ENCODE data around the gene MED27. TPM values are rescaled to one million over a fixed set of nuclear protein-coding genes. Genes with fewer than 3 reads are reported as not detected.

Gene MED27
- total and polyA plus RNA-seq, 2 of the 8 experiments (the other 6 are each of a cell fraction or from before 2014, with no cell fraction given): 29.9 to 56.5 TPM

- no peak overlapping the region for H3K27ac ChIP-seq (ENCODE audit: low read depth, low read length)
- H3K4ac ChIP-seq (replicated peaks; ENCODE audit: insufficient read length, low read depth, low read length): no peak overlapping the region
- CTCF ChIA-PET (ENCODE audit: partially characterized antibody): interaction anchor here (0.9 to 3.1 kb wide), 13 partner anchors 9 to 458 kb away, joined by 3 to 17 read pairs (median 4); no protein-coding TSS in a partner anchor
Measured at GRCh38 chr9:131810351-131811170, 269.1 kb downstream of the MED27 start.

More at GRCh38 chr9:131810351-131811170, 269.1 kb downstream of the MED27 start:
- no peak for DNase-seq (ENCODE audit: low read depth in 1 of 2, low spot score in 2 of 2)
- no peak overlapping the region for H3K56ac ChIP-seq (replicated peaks; ENCODE audit: insufficient read length, low read depth, low read length)
- no peaks in the 10 kb centered on the region for H4K20me1 ChIP-seq (replicated peaks in 1 of 2; ENCODE audit: control insufficient read depth in 1 of 2, insufficient read depth in 2 of 2, low read length in 2 of 2)
- 84% methylated on average over 23 of the region's 23 CpGs; no CpG with 5 or more reads in 1 of the 2 experiments for WGBS, 2 experiments (ENCODE audit: extremely low coverage in 1 of 2, insufficient coverage in 1 of 2, insufficient read length in 1 of 2, insufficient replicate concordance in 2 of 2, low coverage in 1 of 2, low lambda C conversion rate in 2 of 2, missing lambda C conversion rate in 1 of 2)
- H3K14ac ChIP-seq (ENCODE audit: insufficient read length): no peak overlapping the region
- H3K4me3 ChIP-seq (ENCODE audit: extremely low read depth in 1 of 4, insufficient read depth in 2 of 4, low read depth in 3 of 4, low read length in 4 of 4): no peak overlapping the region
- H3K23me2 ChIP-seq (ENCODE audit: low read depth, low read length): no peaks in the 10 kb centered on the region; the same call in 1 of the 2 replicates
- H3K79me1 ChIP-seq (ENCODE audit: low read depth, low read length): no peaks in the 10 kb centered on the region
- no peaks in the 10 kb centered on the region for H3K79me2 ChIP-seq (ENCODE audit: control insufficient read depth in 1 of 2, insufficient read depth in 2 of 2, low read length in 2 of 2)
- TF ChIP-seq CTCF (IDR thresholded peaks at IDR 0.05; ENCODE audit: control extremely low read depth in 1 of 3, insufficient read depth in 1 of 3, low read depth in 1 of 3, low read length in 3 of 3): peak in 2 of 3 experiments; percentile 20 to 27; a peak in 2 of 4 replicates
- TF ChIP-seq, protein P1, sequence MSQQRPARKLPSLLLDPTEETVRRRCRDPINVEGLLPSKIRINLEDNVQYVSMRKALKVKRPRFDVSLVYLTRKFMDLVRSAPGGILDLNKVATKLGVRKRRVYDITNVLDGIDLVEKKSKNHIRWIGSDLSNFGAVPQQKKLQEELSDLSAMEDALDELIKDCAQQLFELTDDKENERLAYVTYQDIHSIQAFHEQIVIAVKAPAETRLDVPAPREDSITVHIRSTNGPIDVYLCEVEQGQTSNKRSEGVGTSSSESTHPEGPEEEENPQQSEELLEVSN (IDR thresholded peaks at IDR 0.05): no peak
- no peak overlapping the region for H3K4me2 ChIP-seq (ENCODE audit: insufficient read depth in 1 of 2, low read depth in 2 of 2, low read length in 2 of 2)
- no peak overlapping the region; the same call in 1 of the 2 replicates for H2BK15ac ChIP-seq (ENCODE audit: low read length)
- H3K27me3 ChIP-seq (replicated peaks in 1 of 4; ENCODE audit: control insufficient read depth in 3 of 4, extremely low read depth in 1 of 4, insufficient read depth in 3 of 4, low read length in 3 of 4): no peaks in the 10 kb centered on the region
- no peak for FAIRE-seq
- H2AFZ ChIP-seq (ENCODE audit: low read length): no peak overlapping the region
- no peak overlapping the region for H3K18ac ChIP-seq (ENCODE audit: extremely low read depth, low read length)
- H4K8ac ChIP-seq (ENCODE audit: extremely low read depth, insufficient read depth, low read length): no peak overlapping the region
- H2AK5ac ChIP-seq (ENCODE audit: low read depth, low read length): no peak overlapping the region; the same call in 1 of the 2 replicates
- no peak overlapping the region for H2BK120ac ChIP-seq (replicated peaks; ENCODE audit: low read depth, low read length)
- H4K5ac ChIP-seq (ENCODE audit: insufficient read length, low read depth, low read length): no peak overlapping the region
- H2BK5ac ChIP-seq (ENCODE audit: low read depth, low read length): no peak overlapping the region
- H3K4me1 ChIP-seq (replicated peaks in 1 of 4; ENCODE audit: control insufficient read depth in 3 of 4, insufficient read depth in 4 of 4, low read length in 3 of 4): peaks cover 6 to 26% (median 19%) of the 10 kb centered on the region in 4 experiments
- POLR2A ChIA-PET (ENCODE audit: partially characterized antibody): no interaction called here
- no peak overlapping the region for H3K9ac ChIP-seq (replicated peaks in 1 of 4; ENCODE audit: extremely low read depth in 1 of 4, low read depth in 3 of 4, low read length in 3 of 4)
- no peaks in the 10 kb centered on the region for H3K36me3 ChIP-seq (ENCODE audit: control insufficient read depth in 2 of 4, insufficient read depth in 4 of 4, low read length in 3 of 4)
- no peaks in the 10 kb centered on the region for H3K9me3 ChIP-seq (ENCODE audit: insufficient read depth in 2 of 2, low read depth in 1 of 2, low read length in 1 of 2)
- no peak overlapping the region for H4K91ac ChIP-seq (replicated peaks; ENCODE audit: insufficient read length, low read length)
- H3K23ac ChIP-seq (ENCODE audit: insufficient read length): no peak overlapping the region
- no peak overlapping the region for H2BK12ac ChIP-seq (ENCODE audit: low read depth, low read length)
- no peak overlapping the region for H2BK20ac ChIP-seq (ENCODE audit: low read length)
